22Rv1 (cell line): ENCODE data around the gene CHAC2.
"Not testable (repeated sequence)": the region's sequence is repeated elsewhere in the genome, so short reads cannot be mapped to it uniquely, and the experiment has no call there.

ENCODE experiments used
- H3K27ac ChIP-seq: fragments of 450-650 bp; 2 replicates; pipeline ENCODE4 v1.5.1; 2017
- ZFX ChIP-seq: fragments of 450-650 bp; IDR thresholded peaks from 2 replicates; pipeline ENCODE4 v1.6.1; 2017; ENCODE audit warnings: antibody characterized with exemption, borderline replicate concordance
- TF ChIP-seq, protein P1 (sequence below): fragments of 450-650 bp; IDR thresholded peaks from 2 replicates; pipeline ENCODE4 v1.5.1; 2017; ENCODE audit warnings: mild to moderate bottlenecking

CHAC2 gene

DNA sequence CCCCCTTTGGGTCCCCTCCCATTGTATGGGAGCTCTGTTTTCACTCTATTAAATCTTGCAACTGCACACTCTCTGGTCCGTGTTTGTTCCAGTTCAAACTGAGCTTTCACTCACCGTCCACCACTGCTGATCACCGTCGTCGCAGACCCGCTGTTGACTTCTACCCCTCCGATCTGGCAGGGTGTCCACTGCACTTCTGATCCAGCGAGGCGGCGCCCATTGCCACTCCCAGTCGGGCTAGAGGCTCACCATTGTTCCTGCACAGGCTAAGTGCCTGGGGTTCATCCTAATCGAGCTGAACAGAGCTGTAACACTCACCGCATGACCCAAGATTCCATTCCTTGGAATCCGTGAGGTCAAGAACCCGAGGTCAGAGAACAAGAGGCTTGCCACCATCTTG, 11.0 kb upstream of the CHAC2 start:
- H3K27ac ChIP-seq, result no peak overlapping the region
- no peak for TF ChIP-seq ZFX
- TF ChIP-seq, protein P1, sequence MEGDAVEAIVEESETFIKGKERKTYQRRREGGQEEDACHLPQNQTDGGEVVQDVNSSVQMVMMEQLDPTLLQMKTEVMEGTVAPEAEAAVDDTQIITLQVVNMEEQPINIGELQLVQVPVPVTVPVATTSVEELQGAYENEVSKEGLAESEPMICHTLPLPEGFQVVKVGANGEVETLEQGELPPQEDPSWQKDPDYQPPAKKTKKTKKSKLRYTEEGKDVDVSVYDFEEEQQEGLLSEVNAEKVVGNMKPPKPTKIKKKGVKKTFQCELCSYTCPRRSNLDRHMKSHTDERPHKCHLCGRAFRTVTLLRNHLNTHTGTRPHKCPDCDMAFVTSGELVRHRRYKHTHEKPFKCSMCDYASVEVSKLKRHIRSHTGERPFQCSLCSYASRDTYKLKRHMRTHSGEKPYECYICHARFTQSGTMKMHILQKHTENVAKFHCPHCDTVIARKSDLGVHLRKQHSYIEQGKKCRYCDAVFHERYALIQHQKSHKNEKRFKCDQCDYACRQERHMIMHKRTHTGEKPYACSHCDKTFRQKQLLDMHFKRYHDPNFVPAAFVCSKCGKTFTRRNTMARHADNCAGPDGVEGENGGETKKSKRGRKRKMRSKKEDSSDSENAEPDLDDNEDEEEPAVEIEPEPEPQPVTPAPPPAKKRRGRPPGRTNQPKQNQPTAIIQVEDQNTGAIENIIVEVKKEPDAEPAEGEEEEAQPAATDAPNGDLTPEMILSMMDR, result no peak

DNA sequence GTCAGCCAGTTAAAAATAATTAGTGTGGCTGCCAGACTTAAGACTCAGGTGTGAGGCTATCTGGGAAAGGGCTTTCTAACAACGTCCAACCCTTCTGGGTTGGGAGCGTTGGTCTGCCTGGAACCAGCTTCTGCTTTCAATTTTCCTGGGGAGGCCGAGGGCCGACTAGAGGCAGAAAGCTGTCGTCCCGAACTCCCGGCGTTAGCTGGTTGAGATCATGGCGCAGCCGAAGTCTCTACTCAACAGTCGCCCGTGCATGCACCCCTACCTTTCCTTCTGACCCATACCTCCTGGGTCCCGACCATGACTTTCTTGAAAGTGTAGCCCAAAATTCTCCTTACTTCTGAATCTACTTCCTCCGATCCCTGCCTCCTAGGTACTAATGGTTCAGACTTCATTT, 10.4 kb upstream of the CHAC2 start:
- H3K27ac ChIP-seq, result not testable (repeated sequence)

DNA sequence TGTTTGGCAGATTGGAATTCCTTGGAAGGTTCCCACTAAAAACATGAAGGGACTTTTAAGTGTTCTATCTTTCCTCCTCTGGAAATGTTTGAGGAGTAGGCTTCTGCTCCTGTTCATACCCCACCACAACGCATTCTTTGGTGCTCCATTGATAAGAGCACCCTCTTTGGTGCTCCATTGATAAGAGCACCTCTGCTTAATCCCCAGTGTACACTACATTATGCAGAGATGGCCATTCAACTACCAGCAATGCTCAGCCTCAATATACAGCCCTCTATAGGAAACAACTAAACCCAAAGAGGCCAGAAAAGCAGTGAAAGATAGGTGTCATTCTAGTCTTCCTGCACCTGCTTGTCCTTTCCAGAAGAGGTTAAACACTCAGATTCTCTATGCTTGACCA, 1.8 kb upstream of the CHAC2 start:
- TF ChIP-seq, protein P1, result no peak
- no peak for TF ChIP-seq ZFX

DNA sequence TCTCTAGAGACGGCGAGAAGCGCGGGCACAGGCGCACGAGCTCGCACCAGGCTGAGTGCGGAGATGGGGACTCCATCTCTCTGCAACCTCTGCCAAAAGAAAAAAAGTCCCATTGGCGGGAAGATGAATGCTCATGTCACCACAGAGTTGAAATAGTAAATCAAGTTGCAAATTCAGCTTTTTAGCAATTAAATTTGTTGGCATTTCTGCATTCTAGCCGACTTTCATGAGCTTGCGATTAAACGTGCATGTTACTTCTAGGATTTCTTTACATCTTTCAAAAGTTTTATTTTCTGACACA, 588 bp downstream of the CHAC2 start:
- peak overlapping the region; percentile 66 for H3K27ac ChIP-seq
- no peak for TF ChIP-seq ZFX
- TF ChIP-seq, protein P1, result no peak

More for the DNA sequence above, 1.8 kb upstream of the CHAC2 start:
- no peak overlapping the region for H3K27ac ChIP-seq

DNA sequence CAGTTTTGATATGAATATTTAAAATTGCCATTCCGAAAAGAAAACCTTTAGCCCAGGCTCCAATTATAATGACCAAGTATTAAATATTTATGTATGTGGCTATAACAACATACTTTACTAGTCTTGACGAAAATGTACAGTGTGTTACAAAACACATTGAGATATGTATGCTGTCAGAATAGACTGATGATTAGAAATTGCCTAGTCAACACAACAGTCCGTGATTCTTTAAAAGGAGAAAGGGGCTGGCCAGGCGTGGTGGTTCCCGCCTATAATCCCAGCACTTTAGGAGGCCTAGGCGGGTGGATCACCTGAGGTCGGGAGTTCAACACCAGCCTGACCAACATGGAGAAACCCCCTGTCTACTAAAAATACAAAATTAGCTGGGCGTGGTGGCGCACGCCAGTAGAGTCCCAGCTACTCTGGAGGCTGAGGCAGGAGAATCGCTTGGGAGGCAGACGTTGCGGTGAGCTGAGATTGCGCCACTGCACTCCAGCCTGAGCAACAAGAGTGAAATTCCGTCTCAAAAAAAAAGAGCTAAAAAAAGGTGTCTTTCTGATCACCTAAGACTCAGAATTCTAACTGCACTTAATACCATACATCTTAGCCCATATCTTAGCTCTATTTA, 1.8 kb downstream of the CHAC2 start:
- H3K27ac ChIP-seq, result no peak overlapping the region
- TF ChIP-seq, protein P1, result no peak
- no peak for TF ChIP-seq ZFX

DNA sequence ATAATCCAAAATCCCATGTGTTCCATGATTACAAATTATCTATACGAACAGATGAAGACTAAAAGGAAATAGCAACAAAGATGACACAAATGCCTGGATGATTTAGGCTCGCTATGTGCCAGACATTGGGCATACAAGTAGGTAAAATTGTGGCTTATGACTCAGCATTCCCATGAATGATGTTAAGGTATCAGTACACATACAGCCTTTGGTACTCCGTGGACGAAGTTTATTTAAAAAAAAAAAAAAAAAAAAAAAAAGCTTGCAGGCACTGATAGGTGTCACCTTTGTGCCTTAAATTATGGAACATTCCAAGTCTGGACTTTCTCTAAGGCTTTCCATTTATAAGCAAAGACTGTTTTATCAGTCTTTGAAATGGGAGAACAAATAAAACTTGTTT, 2.7 kb downstream of the CHAC2 start:
- no peak for TF ChIP-seq ZFX
- TF ChIP-seq, protein P1, result no peak
- H3K27ac ChIP-seq, result no peak overlapping the region

DNA sequence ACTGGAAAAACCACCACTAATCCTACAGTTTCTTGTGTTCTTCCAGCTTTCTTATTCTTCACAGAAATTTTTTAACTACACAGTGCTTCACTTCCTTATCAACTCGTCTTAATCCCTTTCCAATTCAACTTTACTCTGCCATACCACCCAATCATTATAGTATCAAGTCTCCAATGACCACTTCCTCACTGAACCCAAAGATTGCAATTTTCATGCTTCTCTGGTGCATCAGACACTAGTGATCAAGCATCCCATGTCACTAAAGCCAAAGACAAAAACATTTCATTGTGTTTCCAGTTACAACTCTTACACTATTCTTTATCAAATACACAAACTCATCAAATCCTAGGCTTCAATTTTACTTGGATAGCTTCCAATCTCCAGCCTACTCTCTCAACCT, 9.5 kb downstream of the CHAC2 start:
- H3K27ac ChIP-seq, result no peak overlapping the region
- TF ChIP-seq ZFX, result no peak
- TF ChIP-seq, protein P1, result no peak

DNA sequence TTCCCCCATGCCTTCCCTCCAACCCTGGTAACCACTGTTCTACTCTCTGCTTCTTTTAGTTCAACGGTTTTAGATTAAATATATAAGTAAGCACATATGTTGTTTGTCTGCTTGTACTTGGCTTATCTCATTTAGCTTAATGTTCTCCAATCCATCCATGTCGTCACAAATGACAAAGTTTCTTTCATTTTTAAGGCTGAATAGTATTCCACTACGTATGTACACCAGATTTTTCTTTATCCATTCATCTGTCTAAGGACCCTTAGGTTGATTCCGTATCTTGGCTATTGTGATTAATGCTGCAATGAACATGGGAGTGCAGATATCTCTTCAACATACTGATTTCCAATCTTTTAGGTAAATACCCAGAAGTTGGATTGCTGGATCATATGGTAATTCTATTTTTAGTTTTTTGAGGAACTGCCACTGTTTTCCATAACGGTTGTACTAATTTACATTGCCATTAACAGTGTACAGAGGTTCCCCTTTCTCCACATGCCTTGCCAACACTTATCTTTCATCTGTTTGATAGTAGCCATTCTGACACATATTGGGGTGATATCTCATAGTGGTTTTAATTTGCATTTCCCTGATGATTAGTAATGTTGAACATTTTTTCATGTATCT, 11.0 kb downstream of the CHAC2 start:
- no peak for TF ChIP-seq ZFX
- TF ChIP-seq, protein P1, result no peak
- H3K27ac ChIP-seq, result 0 out of 2 replicates have a peak overlapping the region, but pooled peaks have one; percentile 5
